HepG2 (cell line): ENCODE data around the gene DSEL. TPM values are rescaled to one million over a fixed set of nuclear protein-coding genes. Genes with fewer than 3 reads are reported as not detected.

Experiments used
- ATAC-seq: fragments of 200-7000 bp; cut with Tn5 transposase; 3 replicates; pipeline ENCODE4 v1.9.1; 2020; ENCODE audit warnings: mild to moderate bottlenecking, moderate library complexity
- BruUV-seq: library from RNA; stranded (reverse); fragments of 400-500 nt; replicated peaks from 2 replicates; lab custom pipeline; 2021; lab: Mats Ljungman, UMichigan
- CTCF ChIA-PET: fragments of 300-600 bp; formaldehyde crosslinking; extraction: SDS; loops from one replicate; lab custom pipeline; 2021; ENCODE audit warnings: low total read pairs, inconsistent platforms, low intra/inter-chr PET ratio; lab: Yijun Ruan, JAX
- POLR2A ChIA-PET: fragments of 350-600 bp; sonication (Branson Sonifier 250); formaldehyde crosslinking; loops from one replicate; lab custom pipeline; 2020; ENCODE audit warnings: antibody characterized with exemption, inconsistent platforms; lab: Yijun Ruan, JAX
- DNase-seq: peaks from one replicate; pipeline ENCODE4 v3.0.0-alpha.2; 2015; ENCODE audit warnings: low spot score
- FAIRE-seq: peaks from 3 replicates; lab custom pipeline; 2011; peaks lifted over from hg19 to GRCh38; lab: Jason Lieb, UNC
- H2AFZ ChIP-seq: one replicate; pipeline ENCODE4 v1.6.1; 2011; ENCODE audit warnings: low read length, inconsistent platforms
- H3K27ac ChIP-seq: fragments of 300-600 bp; 3 replicates; pipeline ENCODE4 v1.8.0; 2011; ENCODE audit warnings: mixed run types, mild to moderate bottlenecking, mixed read lengths, low read length, inconsistent platforms; ENCODE audit not compliant: insufficient read depth; ENCODE audit errors: extremely low read length
- H3K27me3 ChIP-seq, 2 experiments: fragments of 200-600 bp in 1 of 2; 2 replicates in 1 of 2; 3 replicates in 1 of 2; pipeline versions ENCODE4 v1.6.0 to v1.8.0; 2011; ENCODE audit warnings: low read length in 2 of 2, mild to moderate bottlenecking in 2 of 2, moderate library complexity in 2 of 2, inconsistent platforms in 1 of 2; ENCODE audit not compliant: insufficient read depth in 2 of 2, control insufficient read depth in 1 of 2
- H3K36me3 ChIP-seq, 2 experiments: fragments of 200-600 bp in 1 of 2; replicated peaks in 1 of 2; 2 replicates in 1 of 2; 3 replicates in 1 of 2; pipeline versions ENCODE4 v1.5.1 to v1.8.0; 2011; ENCODE audit warnings: low read length in 2 of 2, inconsistent platforms in 1 of 2; ENCODE audit not compliant: insufficient read depth in 2 of 2, control insufficient read depth in 1 of 2
- H3K4me1 ChIP-seq: 2 replicates; pipeline ENCODE4 v1.5.1; 2012; ENCODE audit warnings: low read length, inconsistent platforms; ENCODE audit not compliant: insufficient read depth
- H3K4me2 ChIP-seq: 2 replicates; pipeline ENCODE4 v1.6.0; 2011; ENCODE audit warnings: low read depth, low read length, inconsistent platforms
- H3K4me3 ChIP-seq, 3 experiments: fragments of 200-600 bp in 1 of 3; sonication (generic), shearing (Covaris generic) in 1 of 3; replicated peaks in 1 of 3; 2 replicates each; pipeline ENCODE4 v1.5.1; 2011 to 2016; ENCODE audit warnings: low read length in 3 of 3, inconsistent platforms in 2 of 3, low read depth in 2 of 3, mild to moderate bottlenecking in 2 of 3, control low read depth in 1 of 3, mixed read lengths in 1 of 3; ENCODE audit not compliant: insufficient read depth in 1 of 3
- H3K79me2 ChIP-seq: one replicate; pipeline ENCODE4 v1.6.1; 2011; ENCODE audit warnings: low read length, inconsistent platforms; ENCODE audit not compliant: insufficient read depth
- H3K9ac ChIP-seq: 2 replicates; pipeline ENCODE4 v1.6.0; 2011; ENCODE audit warnings: mild to moderate bottlenecking, low read depth, low read length, inconsistent platforms; ENCODE audit not compliant: insufficient read depth
- H3K9me3 ChIP-seq: 2 replicates; pipeline ENCODE4 v1.5.1; 2012; ENCODE audit warnings: mild to moderate bottlenecking, low read length
- H4K20me1 ChIP-seq: 2 replicates; pipeline ENCODE4 v1.6.0; 2011; ENCODE audit warnings: inconsistent platforms, mild to moderate bottlenecking, low read length, moderate library complexity; ENCODE audit not compliant: insufficient read depth
- ADNP ChIP-seq: sonication (generic); formaldehyde crosslinking; IDR thresholded peaks from 2 replicates; pipeline ENCODE4 v1.4.0; 2020; ENCODE audit warnings: missing genetic modification reagents
- AKNA ChIP-seq: sonication (generic); formaldehyde crosslinking; IDR thresholded peaks from 2 replicates; pipeline ENCODE4 v1.4.0; 2020; ENCODE audit warnings: missing genetic modification reagents, borderline replicate concordance
- NAIF1 ChIP-seq: sonication (generic); formaldehyde crosslinking; IDR thresholded peaks from 2 replicates; pipeline ENCODE4 v1.5.0; 2020; ENCODE audit warnings: mild to moderate bottlenecking, missing genetic modification reagents, borderline replicate concordance
- SKI ChIP-seq: fragments of 450-650 bp; IDR thresholded peaks from one replicate; pipeline ENCODE4 v1.6.1; 2018; ENCODE audit warnings: mild to moderate bottlenecking; ENCODE audit not compliant: partially characterized antibody
- TCF12 ChIP-seq, 2 experiments: fragments of 450-650 bp in 1 of 2; sonication (generic) in 1 of 2; formaldehyde crosslinking in 1 of 2; IDR thresholded peaks; 2 replicates each; pipeline versions ENCODE4 v1.6.1 to v1.8.0; 2017 to 2022; ENCODE audit warnings: antibody characterized with exemption in 1 of 2, mild to moderate bottlenecking in 1 of 2, missing genetic modification reagents in 1 of 2, moderate library complexity in 1 of 2
- ZBTB7A ChIP-seq: sonication (generic); formaldehyde crosslinking; IDR thresholded peaks from 2 replicates; pipeline ENCODE4 v1.8.0; 2022; ENCODE audit warnings: mild to moderate bottlenecking, missing genetic modification reagents
- ZNF256 ChIP-seq: sonication (generic); formaldehyde crosslinking; conservative IDR thresholded peaks from 2 replicates; pipeline ENCODE4 v1.4.0; 2020; ENCODE audit warnings: missing genetic modification reagents
- ZNF496 ChIP-seq: sonication (generic); formaldehyde crosslinking; IDR thresholded peaks from 2 replicates; pipeline ENCODE4 v1.8.1; 2023; ENCODE audit warnings: mild to moderate bottlenecking, moderate library complexity, missing genetic modification reagents; ENCODE audit not compliant: insufficient replicate concordance
- ZNF609 ChIP-seq: sonication (generic); formaldehyde crosslinking; IDR thresholded peaks from 2 replicates; pipeline ENCODE4 v1.4.0; 2020; ENCODE audit warnings: mild to moderate bottlenecking, missing genetic modification reagents, borderline replicate concordance
- ZNF790 ChIP-seq: sonication (generic); formaldehyde crosslinking; IDR thresholded peaks from 2 replicates; pipeline ENCODE4 v1.8.0; 2022; ENCODE audit warnings: missing genetic modification reagents, mild to moderate bottlenecking, borderline replicate concordance
- ZNF841 ChIP-seq: sonication (generic); formaldehyde crosslinking; IDR thresholded peaks from 2 replicates; pipeline ENCODE4 v1.8.1; 2023; ENCODE audit warnings: missing genetic modification reagents, borderline replicate concordance
- ZNF878 ChIP-seq: sonication (generic); formaldehyde crosslinking; IDR thresholded peaks from 2 replicates; pipeline ENCODE4 v1.8.1; 2023; ENCODE audit warnings: mild to moderate bottlenecking, missing genetic modification reagents, moderate library complexity
- WGBS: methylation state at CpG from one replicate; pipeline ENCODE4 v1.1.6; 2017; ENCODE audit warnings: low lambda C conversion rate; 5-methylcytosine and 5-hydroxymethylcytosine counted together
- in situ Hi-C: cut with HindIII; loops from 2 replicates; pipeline ENCODE4 v1.10.0; 2017; ENCODE audit warnings: low pct_unique_long_range_greater_than_20kb; ENCODE audit not compliant: extremely low pct_ligation_motif_present
- intact Hi-C: fragments of 100-400 bp; cut with micrococcal nuclease; formaldehyde crosslinking; loops from one replicate; pipeline ENCODE4 v1.10.0; 2022; ENCODE audit not compliant: unreplicated experiment
- polyA plus RNA-seq, 8 experiments: library from polyadenylated mRNA; depleted of rRNA in 3 of 8; stranded (reverse) in 7 of 8; unstranded in 1 of 8; fragments of >200 nt; fragmentation: Illumina TruSeq in 4 of 8; extraction: Trizol in 4 of 8; gene quantifications; 2 replicates each; pipeline versions ENCODE4 v1.2.1 to v1.2.3, GENCODE V29; 2011 to 2016; ENCODE audit warnings: low read depth in 4 of 8, missing spikeins in 1 of 8, mixed read lengths in 1 of 8; ENCODE audit not compliant: insufficient read depth in 1 of 8
- total RNA-seq, 5 experiments: library from RNA; depleted of rRNA; stranded (reverse); fragments of >200 nt; fragmentation: Illumina TruSeq; extraction: Trizol; gene quantifications; 2 replicates each; pipeline ENCODE4 v1.2.3, GENCODE V29; 2016; ENCODE audit warnings: low read depth in 1 of 5

Gene DSEL
- total and polyA plus RNA-seq, 2 of the 13 experiments (the other 11 are each of a cell fraction or from before 2014, with no cell fraction given), result 0.07 to 0.11 TPM

- no peak for TF ChIP-seq ZNF878 (CRISPR knock-in tag)
- TF ChIP-seq ZNF609 (CRISPR knock-in tag), result no peak
- no peak for TF ChIP-seq ZNF496
- no peak for TF ChIP-seq SKI
Measured at GRCh38 chr18:67508146-67508545, 8.4 kb downstream of the DSEL start (continued).

- 0% methylated on average over 1 of the region's 1 CpG for WGBS
- TF ChIP-seq TCF12 (IDR thresholded peaks at IDR 0.05), result no peak
- no peak for TF ChIP-seq TCF12 (CRISPR knock-in tag; IDR thresholded peaks at IDR 0.05)
- no peak for TF ChIP-seq ZNF841
- no peak for TF ChIP-seq NAIF1
- TF ChIP-seq AKNA (CRISPR knock-in tag), result no peak
- no peak for TF ChIP-seq ZBTB7A
- no peak for TF ChIP-seq ADNP (CRISPR knock-in tag)
- TF ChIP-seq ZNF790 (CRISPR knock-in tag), result no peak
- no peak for TF ChIP-seq ZNF256
- Histone ChIP-seq H2AFZ (no peak overlapping the region), H3K9ac (no peak overlapping the region), H3K36me3 (no peaks in the 10 kb centered on the region), H4K20me1 (no peaks in the 10 kb centered on the region), H3K79me2 (no peaks in the 10 kb centered on the region), H3K9me3 (no peaks in the 10 kb centered on the region), H3K4me2 (no peak overlapping the region), H3K27me3 (no peaks in the 10 kb centered on the region; a peak in 1 of 5 replicates), H3K27ac (no peak overlapping the region), H3K4me1 (no peaks in the 10 kb centered on the region), H3K4me3 (no peak overlapping the region)
- CTCF ChIA-PET, result no interaction called here
- DNase-seq (no peak), FAIRE-seq (no peak), ATAC-seq (no peak)
- intact Hi-C loops (no loop called here), in situ Hi-C loops (no loop called here)
- POLR2A ChIA-PET, result no interaction called here
- no TSS peak for BruUV-seq
Measured at GRCh38 chr18:67504739-67505138, 11.8 kb downstream of the DSEL start.
